ENCODE measurements around the gene COQ3.

GRCh38 chr6:99350573-99350972, 43.4 kb downstream of the COQ3 start:
- TF ChIP-seq RARB (CRISPR knock-in tag; IDR thresholded peaks at IDR 0.05): no peak
- TF ChIP-seq ARNTL (CRISPR knock-in tag; IDR thresholded peaks at IDR 0.05; ENCODE audit: borderline replicate concordance, low read depth): no peak
- no peak for TF ChIP-seq ZFP3 (CRISPR knock-in tag; IDR thresholded peaks at IDR 0.05)
- no peak for TF ChIP-seq CSDC2 (CRISPR knock-in tag; IDR thresholded peaks at IDR 0.05)
- TF ChIP-seq ZC3H10 (CRISPR knock-in tag; IDR thresholded peaks at IDR 0.05): no peak
- no peak for TF ChIP-seq CREB5 (CRISPR knock-in tag; IDR thresholded peaks at IDR 0.05; ENCODE audit: low read depth)
- no peak for TF ChIP-seq ZNF70 (CRISPR knock-in tag; IDR thresholded peaks at IDR 0.05)
- TF ChIP-seq PATZ1 (CRISPR knock-in tag; IDR thresholded peaks at IDR 0.05; ENCODE audit: borderline replicate concordance): no peak
- no peak for TF ChIP-seq ZNF565 (CRISPR knock-in tag; conservative IDR thresholded peaks at IDR 0.05; ENCODE audit: low read depth)
- TF ChIP-seq GLIS3 (CRISPR knock-in tag; IDR thresholded peaks at IDR 0.05): no peak
